ENCODE results near the gene PLD2. TPM values are rescaled to one million over a fixed set of nuclear protein-coding genes. Genes with fewer than 3 reads are reported as not detected.

PLD2 gene
- total and polyA plus RNA-seq, 2 donors (not counting 1 experiment from before 2014, with no cell fraction given): 12.7 to 14.9 TPM

GRCh38 chr17:4789701-4789950 is 17.3 kb upstream of the PLD2 start:
- Histone ChIP-seq H4K20me1 (ENCODE audit: control insufficient read depth, extremely low read depth, insufficient read depth, low read length) (no peaks in the 10 kb centered on the region), H3K9ac (ENCODE audit: insufficient read depth, low read length) (peak overlapping the region; percentile 90), H3K9me3 (ENCODE audit: control insufficient read depth, insufficient read depth, low read depth, low read length) (no peaks in the 10 kb centered on the region), H3K27ac (ENCODE audit: insufficient read depth, low read length) (peak overlapping the region; percentile 78), H3K4me3 (replicated peaks in 1 of 4; ENCODE audit: control extremely low read depth in 1 of 4, insufficient read depth in 1 of 4, low read depth in 3 of 4, low read length in 4 of 4) (peak overlapping the region; percentile 56 to 76 (median 65)), H3K4me2 (ENCODE audit: extremely low read depth, insufficient read depth, low read length) (peak overlapping the region; percentile 84), H3K4me1 (ENCODE audit: control insufficient read depth, extremely low read depth, insufficient read depth, low read length) (peaks cover 8% of the 10 kb centered on the region), H3K36me3 (ENCODE audit: control insufficient read depth, insufficient read depth, low read length) (no peaks in the 10 kb centered on the region), H3K27me3 (ENCODE audit: control insufficient read depth, insufficient read depth, low read length) (peaks cover 3% of the 10 kb centered on the region), H2AFZ (ENCODE audit: low read length) (peak overlapping the region; percentile 75), H3K79me2 (ENCODE audit: control insufficient read depth, insufficient read depth, low read length) (no peaks in the 10 kb centered on the region)
- no peak for DNase-seq (ENCODE audit: low read depth in 2 of 2)
- no peak for TF ChIP-seq CTCF (conservative IDR thresholded peaks at IDR 0.05 in 1 of 2, IDR thresholded peaks at IDR 0.05 in 1 of 2; ENCODE audit: low read depth in 1 of 2, low read length in 2 of 2)
- no peak for TF ChIP-seq EZH2 (IDR thresholded peaks at IDR 0.05; ENCODE audit: low read length, missing control alignments)

- Histone ChIP-seq H3K9me3 (ENCODE audit: control insufficient read depth, insufficient read depth, low read depth, low read length) (no peaks in the 10 kb centered on the region), H3K9ac (ENCODE audit: insufficient read depth, low read length) (peak overlapping the region; percentile 90), H3K79me2 (ENCODE audit: control insufficient read depth, insufficient read depth, low read length) (no peaks in the 10 kb centered on the region), H3K4me3 (replicated peaks in 1 of 4; ENCODE audit: control extremely low read depth in 1 of 4, insufficient read depth in 1 of 4, low read depth in 3 of 4, low read length in 4 of 4) (peak overlapping the region; percentile 64 to 76 (median 70)), H3K4me2 (ENCODE audit: extremely low read depth, insufficient read depth, low read length) (peak overlapping the region; percentile 84), H2AFZ (ENCODE audit: low read length) (peak overlapping the region; percentile 75), H4K20me1 (ENCODE audit: control insufficient read depth, extremely low read depth, insufficient read depth, low read length) (no peaks in the 10 kb centered on the region), H3K36me3 (ENCODE audit: control insufficient read depth, insufficient read depth, low read length) (no peaks in the 10 kb centered on the region), H3K4me1 (ENCODE audit: control insufficient read depth, extremely low read depth, insufficient read depth, low read length) (peaks cover 8% of the 10 kb centered on the region), H3K27me3 (ENCODE audit: control insufficient read depth, insufficient read depth, low read length) (peaks cover 3% of the 10 kb centered on the region), H3K27ac (ENCODE audit: insufficient read depth, low read length) (peak overlapping the region; percentile 78)
- peak; percentile 89 for DNase-seq (ENCODE audit: low read depth in 2 of 2)
- TF ChIP-seq CTCF (conservative IDR thresholded peaks at IDR 0.05 in 1 of 2, IDR thresholded peaks at IDR 0.05 in 1 of 2; ENCODE audit: low read depth in 1 of 2, low read length in 2 of 2): peak; percentile 40
- no peak for TF ChIP-seq EZH2 (IDR thresholded peaks at IDR 0.05; ENCODE audit: low read length, missing control alignments)
Measured at GRCh38 chr17:4789951-4790704, 16.8 kb upstream of the PLD2 start.

- no peaks in the 10 kb centered on the region for H4K20me1 ChIP-seq (ENCODE audit: control insufficient read depth, extremely low read depth, insufficient read depth, low read length)
- H3K4me2 ChIP-seq (ENCODE audit: extremely low read depth, insufficient read depth, low read length): peak overlapping the region; percentile 84
- no peak for DNase-seq (ENCODE audit: low read depth in 2 of 2)
- H3K79me2 ChIP-seq (ENCODE audit: control insufficient read depth, insufficient read depth, low read length): no peaks in the 10 kb centered on the region
- H3K36me3 ChIP-seq (ENCODE audit: control insufficient read depth, insufficient read depth, low read length): no peaks in the 10 kb centered on the region
- peaks cover 3% of the 10 kb centered on the region for H3K27me3 ChIP-seq (ENCODE audit: control insufficient read depth, insufficient read depth, low read length)
- no peak for TF ChIP-seq CTCF (conservative IDR thresholded peaks at IDR 0.05 in 1 of 2, IDR thresholded peaks at IDR 0.05 in 1 of 2; ENCODE audit: low read depth in 1 of 2, low read length in 2 of 2)
- no peak for TF ChIP-seq EZH2 (IDR thresholded peaks at IDR 0.05; ENCODE audit: low read length, missing control alignments)
- H3K27ac ChIP-seq (ENCODE audit: insufficient read depth, low read length): peak overlapping the region; percentile 78
- no peaks in the 10 kb centered on the region for H3K9me3 ChIP-seq (ENCODE audit: control insufficient read depth, insufficient read depth, low read depth, low read length)
- no peak overlapping the region for H3K9ac ChIP-seq (ENCODE audit: insufficient read depth, low read length)
- peak overlapping the region; percentile 37 for H2AFZ ChIP-seq (ENCODE audit: low read length)
- H3K4me3 ChIP-seq (replicated peaks in 1 of 4; ENCODE audit: control extremely low read depth in 1 of 4, insufficient read depth in 1 of 4, low read depth in 3 of 4, low read length in 4 of 4): peak overlapping the region; percentile 64 to 76 (median 70)
- H3K4me1 ChIP-seq (ENCODE audit: control insufficient read depth, extremely low read depth, insufficient read depth, low read length): peaks cover 8% of the 10 kb centered on the region
Measured at GRCh38 chr17:4790705-4791088, 16.3 kb upstream of the PLD2 start.
